Measurements from ENCODE around the gene ATXN1. TPM values are rescaled to one million over a fixed set of nuclear protein-coding genes. Genes with fewer than 3 reads are reported as not detected.

The ATXN1 gene
- polyA plus RNA-seq, 2 of the 4 experiments (the other 2 are of a cell fraction), result 2.9 to 8.3 TPM

DNA sequence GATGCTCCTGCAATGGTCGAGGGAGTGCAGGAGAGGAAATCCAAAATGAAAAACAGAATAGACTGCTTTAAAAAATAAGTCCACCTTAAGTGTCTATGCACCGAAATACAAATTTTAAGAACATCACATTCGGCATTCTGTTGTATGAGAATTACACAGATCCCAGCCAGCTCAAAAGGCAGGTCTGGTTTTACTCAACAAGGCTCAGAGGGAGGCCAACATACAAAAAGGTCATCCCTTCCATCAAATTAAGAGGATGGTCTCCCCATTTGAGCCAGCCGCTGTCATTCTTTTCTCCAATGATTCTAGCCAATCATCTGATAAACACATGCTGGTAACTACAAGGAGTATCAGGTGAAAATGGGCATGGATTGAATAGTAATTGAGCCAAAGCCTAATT, 7.9 kb downstream of the ATXN1 start:
- H3K27ac ChIP-seq, result peak overlapping the region; percentile 76 to 89
- no peak for DNase-seq (ENCODE audit: low read depth in 1 of 2, low spot score in 1 of 2)
- no peak for FAIRE-seq
- H3K4me3 ChIP-seq, result no peak overlapping the region
- POLR2A ChIA-PET, result interaction anchor here (1.3 kb wide), 1 partner anchor 26 kb away, joined by 5 read pairs; no protein-coding TSS in a partner anchor
- no peaks in the 10 kb centered on the region for H3K9me3 ChIP-seq
- WGBS (ENCODE audit: missing lambda C conversion rate), result 76% methylated on average over 4 of the region's 4 CpGs
- no peak for ATAC-seq
- peaks cover 83% of the 10 kb centered on the region for H3K4me1 ChIP-seq
- no peak for TF ChIP-seq TP53 (CRISPR knock-in tag; IDR thresholded peaks at IDR 0.05)
- TF ChIP-seq, protein P1, sequence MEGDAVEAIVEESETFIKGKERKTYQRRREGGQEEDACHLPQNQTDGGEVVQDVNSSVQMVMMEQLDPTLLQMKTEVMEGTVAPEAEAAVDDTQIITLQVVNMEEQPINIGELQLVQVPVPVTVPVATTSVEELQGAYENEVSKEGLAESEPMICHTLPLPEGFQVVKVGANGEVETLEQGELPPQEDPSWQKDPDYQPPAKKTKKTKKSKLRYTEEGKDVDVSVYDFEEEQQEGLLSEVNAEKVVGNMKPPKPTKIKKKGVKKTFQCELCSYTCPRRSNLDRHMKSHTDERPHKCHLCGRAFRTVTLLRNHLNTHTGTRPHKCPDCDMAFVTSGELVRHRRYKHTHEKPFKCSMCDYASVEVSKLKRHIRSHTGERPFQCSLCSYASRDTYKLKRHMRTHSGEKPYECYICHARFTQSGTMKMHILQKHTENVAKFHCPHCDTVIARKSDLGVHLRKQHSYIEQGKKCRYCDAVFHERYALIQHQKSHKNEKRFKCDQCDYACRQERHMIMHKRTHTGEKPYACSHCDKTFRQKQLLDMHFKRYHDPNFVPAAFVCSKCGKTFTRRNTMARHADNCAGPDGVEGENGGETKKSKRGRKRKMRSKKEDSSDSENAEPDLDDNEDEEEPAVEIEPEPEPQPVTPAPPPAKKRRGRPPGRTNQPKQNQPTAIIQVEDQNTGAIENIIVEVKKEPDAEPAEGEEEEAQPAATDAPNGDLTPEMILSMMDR (IDR thresholded peaks at IDR 0.05), result no peak
- no peak for TF ChIP-seq SREBF2 (IDR thresholded peaks at IDR 0.05)
- TF ChIP-seq POLR2AphosphoS2 (conservative IDR thresholded peaks at IDR 0.05; ENCODE audit: low read length), result no peak
- TF ChIP-seq RCOR1 (IDR thresholded peaks at IDR 0.05; ENCODE audit: low read depth, low read length), result no peak
- no peak for TF ChIP-seq POLR2A (IDR thresholded peaks at IDR 0.05; ENCODE audit: low read length)
- TF ChIP-seq HOXB5 (CRISPR knock-in tag; IDR thresholded peaks at IDR 0.05), result no peak
- TF ChIP-seq, protein P2, sequence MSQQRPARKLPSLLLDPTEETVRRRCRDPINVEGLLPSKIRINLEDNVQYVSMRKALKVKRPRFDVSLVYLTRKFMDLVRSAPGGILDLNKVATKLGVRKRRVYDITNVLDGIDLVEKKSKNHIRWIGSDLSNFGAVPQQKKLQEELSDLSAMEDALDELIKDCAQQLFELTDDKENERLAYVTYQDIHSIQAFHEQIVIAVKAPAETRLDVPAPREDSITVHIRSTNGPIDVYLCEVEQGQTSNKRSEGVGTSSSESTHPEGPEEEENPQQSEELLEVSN (IDR thresholded peaks at IDR 0.05; ENCODE audit: borderline replicate concordance, low read depth), result no peak
- TF ChIP-seq ZNF302 (CRISPR knock-in tag; IDR thresholded peaks at IDR 0.05), result no peak
- no peak for TF ChIP-seq TFCP2L1 (CRISPR knock-in tag; IDR thresholded peaks at IDR 0.05)
- TF ChIP-seq CHD4 (IDR thresholded peaks at IDR 0.05; ENCODE audit: borderline replicate concordance), result no peak
- TF ChIP-seq HOXB13 (CRISPR knock-in tag; IDR thresholded peaks at IDR 0.05; ENCODE audit: low read depth), result no peak
- TF ChIP-seq CEBPB (IDR thresholded peaks at IDR 0.05), result no peak
- TF ChIP-seq HEYL (CRISPR knock-in tag; IDR thresholded peaks at IDR 0.05), result no peak
- TF ChIP-seq JUNB (IDR thresholded peaks at IDR 0.05), result no peak
- no peak for TF ChIP-seq RARB (CRISPR knock-in tag; IDR thresholded peaks at IDR 0.05)
- TF ChIP-seq FOXS1 (CRISPR knock-in tag; IDR thresholded peaks at IDR 0.05), result no peak
- TF ChIP-seq HDAC2 (IDR thresholded peaks at IDR 0.05), result no peak
- TF ChIP-seq BHLHE40 (IDR thresholded peaks at IDR 0.05; ENCODE audit: low read depth, low read length), result no peak
- CTCF ChIA-PET, result no interaction called here
- peak overlapping the region; percentile 61 for H3K4me2 ChIP-seq

DNA sequence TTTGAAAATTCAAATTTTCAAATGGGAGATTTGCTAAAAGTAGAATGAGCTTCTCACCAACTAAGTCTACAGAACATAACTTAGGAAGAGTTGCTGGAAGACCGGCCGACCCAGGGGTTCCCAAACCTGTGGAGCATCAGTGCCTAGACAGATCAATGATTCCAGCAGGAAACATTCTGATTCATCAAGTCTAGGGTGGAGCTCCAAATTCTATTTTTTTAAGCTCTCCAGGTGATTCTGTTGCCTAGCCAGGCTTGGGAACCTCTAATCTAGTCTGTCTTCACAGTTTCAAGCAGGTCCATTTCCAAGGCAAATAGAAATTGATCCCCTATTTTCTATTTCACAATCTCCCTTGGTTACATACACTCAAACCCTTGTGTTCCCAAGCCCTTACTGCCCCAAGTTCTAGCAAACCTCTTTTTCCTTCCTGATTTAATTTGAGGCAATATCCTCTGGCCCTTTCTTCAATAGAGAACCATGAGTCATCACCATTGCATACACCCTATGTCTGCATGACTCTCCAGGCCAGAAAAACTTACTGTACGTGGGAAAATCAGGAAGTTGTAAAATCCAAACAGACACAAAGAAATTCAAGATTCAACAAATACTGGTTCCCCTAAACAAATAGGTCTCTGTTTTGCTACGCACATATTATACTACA, 8.9 kb downstream of the ATXN1 start:
- ATAC-seq (peak; percentile 86 to 88), FAIRE-seq (no peak), DNase-seq (ENCODE audit: low read depth in 1 of 2, low spot score in 1 of 2) (peak; percentile 25 to 75)
- peak overlapping the region; percentile 17; the same call in 1 of the 3 replicates for H3K4me3 ChIP-seq
- no peaks in the 10 kb centered on the region for H3K9me3 ChIP-seq
- H3K27ac ChIP-seq, result peak overlapping the region; percentile 76 to 89
- WGBS (ENCODE audit: missing lambda C conversion rate), result 42% methylated on average over 4 of the region's 4 CpGs
- H3K4me1 ChIP-seq, result peaks cover 83% of the 10 kb centered on the region
- CTCF ChIA-PET, result interaction anchor here (0.8 to 1.3 kb wide), 2 partner anchors 11 to 37 kb away, joined by 3 to 5 read pairs; no protein-coding TSS in a partner anchor
- TF ChIP-seq JUNB (IDR thresholded peaks at IDR 0.05) (peak; percentile 81), FOSL2 (IDR thresholded peaks at IDR 0.05) (peak; percentile 77), FOSL2 (CRISPR knock-in tag; IDR thresholded peaks at IDR 0.05) (peak; percentile 96), JUN (IDR thresholded peaks at IDR 0.05) (peak in 1 of 2 experiments; percentile 35; a peak in 2 of 5 replicates), EP300 (IDR thresholded peaks at IDR 0.05) (peak; percentile 39 to 41; a peak in 1 of 5 replicates), CEBPB (IDR thresholded peaks at IDR 0.05) (peak; percentile 56 to 59), KDM5A (IDR thresholded peaks at IDR 0.05) (no peak), MAFK (IDR thresholded peaks at IDR 0.05; ENCODE audit: partially characterized antibody) (peak; percentile 25), POLR2A (IDR thresholded peaks at IDR 0.05; ENCODE audit: low read length) (no peak)
- TF ChIP-seq, protein P3, sequence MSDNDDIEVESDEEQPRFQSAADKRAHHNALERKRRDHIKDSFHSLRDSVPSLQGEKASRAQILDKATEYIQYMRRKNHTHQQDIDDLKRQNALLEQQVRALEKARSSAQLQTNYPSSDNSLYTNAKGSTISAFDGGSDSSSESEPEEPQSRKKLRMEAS (IDR thresholded peaks at IDR 0.05), result peak; percentile 19; the same call in 1 of the 2 replicates
- POLR2A ChIA-PET, result interaction anchor here (0.5 kb wide), 1 partner anchor 21 kb away, joined by 3 read pairs; no protein-coding TSS in a partner anchor
- peak overlapping the region; percentile 61 for H3K4me2 ChIP-seq
